Daoy (cell line): ENCODE measurements around the gene GNAS-AS1. TPM values are rescaled to one million over a fixed set of nuclear protein-coding genes. Genes with fewer than 3 reads are reported as not detected.
A peak's percentile ranks its signal among the peaks of the same experiment; 100 is the strongest.

Experiments
- DNase-seq: peaks from one replicate; pipeline ENCODE4 v3.0.0-alpha.2; 2015; ENCODE audit warnings: low read depth
- total RNA-seq: library from RNA; depleted of rRNA; stranded (reverse); fragments of >200 nt; shearing (Covaris generic); gene quantifications from 2 replicates; pipeline ENCODE4 v1.2.3, GENCODE V29; 2014

GNAS-AS1 gene
- total RNA-seq, 1 experiment from 2014 or later: 1.3 TPM

- no peak for DNase-seq
Measured at GRCh38 chr20:58886546-58886945, 35.8 kb upstream of the GNAS-AS1 start.

DNA sequence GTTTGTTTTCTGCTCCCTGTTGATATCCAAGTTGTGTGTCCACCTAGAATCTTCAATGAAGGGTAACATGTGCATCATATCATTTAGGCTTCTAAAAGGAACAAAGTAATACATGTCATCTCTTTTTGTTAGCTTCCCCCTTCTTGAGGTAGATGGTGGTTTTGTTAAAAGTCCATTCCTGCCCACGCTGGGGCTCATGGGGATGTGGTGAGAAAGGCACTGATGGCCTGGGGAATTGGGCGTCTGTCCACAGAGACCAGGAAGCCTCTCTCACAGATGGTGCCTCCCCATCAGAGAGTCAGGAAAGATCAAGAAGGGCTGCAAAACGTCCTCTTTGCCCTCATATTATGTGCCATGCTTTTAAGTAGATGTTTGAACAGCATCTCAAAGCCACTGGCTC is 34.3 kb upstream of the GNAS-AS1 start:
- DNase-seq: no peak

GRCh38 chr20:58883241-58883691 is 32.6 kb upstream of the GNAS-AS1 start:
- no peak for DNase-seq

DNA sequence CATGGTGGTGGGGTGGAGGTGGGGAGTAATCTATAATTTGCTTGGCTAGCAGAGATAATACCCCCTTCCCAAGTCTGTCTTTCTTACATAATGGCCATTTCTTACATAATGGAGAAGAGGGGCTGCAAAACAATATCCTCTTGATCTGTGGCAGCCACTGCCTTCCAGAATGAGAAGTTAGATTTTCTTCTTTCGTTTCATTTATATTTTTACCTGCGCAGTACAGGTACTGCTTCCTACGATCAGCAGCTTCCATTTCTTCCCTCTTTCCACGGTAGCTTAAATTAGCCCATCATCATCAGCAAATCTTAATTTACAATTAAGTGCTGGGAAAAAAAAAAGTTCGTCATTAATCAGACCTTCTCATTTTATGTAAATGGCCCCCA is 32.0 kb upstream of the GNAS-AS1 start:
- no peak for DNase-seq

DNA sequence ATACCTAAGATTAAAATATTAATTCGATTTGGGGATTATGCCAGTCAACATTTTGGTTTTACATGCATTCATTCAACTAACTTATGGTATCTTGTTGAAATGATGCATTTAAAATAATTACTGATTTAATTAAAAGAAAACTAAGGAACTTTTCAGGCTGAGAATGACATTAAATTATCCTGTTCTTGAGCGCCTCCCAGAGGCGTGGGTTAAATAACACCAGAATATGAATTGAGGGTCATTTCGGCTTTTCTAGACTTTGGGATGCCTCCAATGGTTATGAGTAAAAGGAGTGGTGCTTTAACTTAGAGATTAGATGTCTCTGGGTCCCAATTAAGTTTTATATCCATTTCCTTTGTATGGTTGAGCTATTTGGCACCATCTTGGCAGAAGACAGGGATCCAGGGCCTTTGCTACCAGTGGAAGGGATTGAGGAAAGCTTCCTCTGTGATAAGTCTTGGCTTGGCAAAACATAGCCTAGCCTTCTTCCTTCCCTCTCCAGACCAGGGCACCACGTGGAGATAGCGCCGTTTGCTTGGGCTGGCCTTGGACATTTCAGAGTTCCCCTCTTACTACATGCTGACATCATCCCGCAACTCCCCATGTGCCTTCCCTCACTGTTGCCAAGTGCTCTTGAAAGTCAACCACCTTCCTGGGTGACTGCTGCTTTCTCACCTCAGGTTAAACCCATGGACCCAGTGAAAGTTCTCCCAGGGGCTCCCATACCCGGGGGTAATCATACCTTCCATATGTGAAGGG is 30.5 kb upstream of the GNAS-AS1 start:
- peak; percentile 13 for DNase-seq

DNA sequence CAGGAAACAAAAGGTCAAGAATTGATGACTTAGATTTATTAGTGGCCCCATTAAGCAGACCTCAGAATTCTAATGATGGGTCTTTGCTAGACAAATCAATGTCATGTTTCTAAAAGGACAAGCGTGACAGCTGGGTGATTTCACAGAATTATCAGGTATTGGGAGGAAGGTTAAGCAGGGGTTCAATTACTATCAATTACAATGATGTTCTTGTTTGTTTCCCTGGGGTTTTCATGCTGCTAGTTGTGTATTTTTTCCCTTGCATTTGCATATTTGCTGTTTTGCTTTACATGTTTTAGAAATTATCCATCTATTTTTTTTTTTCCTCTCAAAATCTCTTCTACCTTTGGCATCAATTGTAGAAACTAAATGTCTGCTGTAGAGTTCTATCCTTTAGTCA is 29.7 kb upstream of the GNAS-AS1 start:
- DNase-seq: no peak

- no peak for DNase-seq
Measured at GRCh38 chr20:58878399-58878798, 27.7 kb upstream of the GNAS-AS1 start.

DNA sequence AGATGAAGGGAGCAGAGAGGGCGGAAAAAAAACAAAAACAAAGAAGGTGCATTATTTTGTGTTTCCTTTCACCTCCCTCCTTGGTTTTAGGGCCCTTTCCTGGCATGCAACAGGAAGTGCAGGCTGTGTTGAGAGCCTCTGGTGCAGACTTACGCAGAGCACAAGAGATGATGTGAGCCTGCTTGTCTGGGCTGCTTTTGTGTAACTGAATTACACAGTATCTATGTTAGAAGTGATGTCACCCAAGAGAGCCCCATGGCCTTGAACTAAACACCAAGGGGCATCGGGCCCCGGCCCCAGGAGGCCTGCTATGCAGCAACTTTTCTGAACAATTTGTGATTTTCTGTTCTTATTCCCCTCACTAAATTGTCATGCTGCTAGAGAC is 27.3 kb upstream of the GNAS-AS1 start:
- DNase-seq: no peak

DNA sequence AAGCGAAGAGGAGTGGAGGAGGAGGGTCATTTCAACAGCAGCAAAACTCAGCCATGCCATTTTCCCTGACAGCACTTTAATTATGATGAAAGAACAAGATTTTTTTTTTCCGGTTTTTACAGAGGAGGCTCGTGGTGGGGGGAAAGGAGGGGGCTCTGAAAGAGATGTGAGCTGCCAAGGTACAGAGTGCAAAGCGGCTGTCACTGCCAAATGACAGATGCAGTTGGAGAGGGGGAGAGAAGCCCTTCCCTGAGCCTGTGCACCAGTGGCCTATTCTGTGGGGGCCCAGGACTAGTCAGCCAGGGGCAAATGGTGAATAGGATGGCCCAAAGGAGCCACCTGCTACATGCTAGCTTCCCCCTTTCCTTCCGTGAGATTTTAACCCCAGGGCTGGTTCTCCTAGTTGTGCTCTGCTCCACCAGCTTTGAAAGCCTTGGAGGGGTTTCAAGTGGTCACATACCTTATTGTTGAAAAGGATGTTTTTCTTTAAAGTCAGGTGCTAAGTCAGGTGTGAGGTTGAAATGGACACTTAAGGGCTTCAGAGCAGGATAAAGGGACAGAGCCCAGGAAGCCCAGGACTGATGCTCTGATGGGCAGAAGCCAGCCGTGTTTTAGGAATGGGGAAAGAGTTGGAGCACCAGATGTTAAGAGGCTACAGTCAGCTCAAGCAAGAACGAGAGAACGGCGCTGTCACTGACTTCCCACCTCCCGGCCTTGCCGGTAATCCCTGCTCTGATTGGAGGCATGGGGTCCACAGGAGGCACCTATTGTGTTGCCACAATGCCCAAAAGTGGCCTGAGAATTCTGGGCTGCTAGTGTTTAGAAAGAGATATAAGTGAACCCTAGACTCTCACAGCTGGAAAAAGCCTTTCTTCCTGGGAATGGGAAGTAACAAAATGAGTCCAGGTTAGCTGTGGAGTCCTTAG is 26.6 kb upstream of the GNAS-AS1 start:
- no peak for DNase-seq

DNA sequence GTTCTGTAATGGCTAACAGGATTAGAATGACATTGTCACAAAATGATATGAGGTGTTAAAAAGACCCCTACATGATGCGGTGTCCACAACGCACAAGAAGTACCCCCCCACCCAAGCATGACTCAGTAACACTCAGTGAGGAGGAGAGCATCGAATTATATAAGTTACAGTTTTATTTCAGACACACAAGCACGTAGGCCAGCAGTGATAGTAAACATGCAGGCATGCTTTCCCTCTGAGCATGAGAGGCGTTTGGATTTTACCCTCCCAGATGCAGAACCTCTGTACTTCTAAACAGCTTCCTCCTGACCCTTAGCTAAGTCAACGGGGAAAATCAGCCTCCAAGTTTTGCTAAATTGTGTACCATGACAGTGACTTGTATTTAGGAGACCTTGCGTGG is 25.7 kb upstream of the GNAS-AS1 start:
- no peak for DNase-seq

GRCh38 chr20:58875541-58876134 is 24.9 kb upstream of the GNAS-AS1 start:
- DNase-seq: peak; percentile 92

DNA sequence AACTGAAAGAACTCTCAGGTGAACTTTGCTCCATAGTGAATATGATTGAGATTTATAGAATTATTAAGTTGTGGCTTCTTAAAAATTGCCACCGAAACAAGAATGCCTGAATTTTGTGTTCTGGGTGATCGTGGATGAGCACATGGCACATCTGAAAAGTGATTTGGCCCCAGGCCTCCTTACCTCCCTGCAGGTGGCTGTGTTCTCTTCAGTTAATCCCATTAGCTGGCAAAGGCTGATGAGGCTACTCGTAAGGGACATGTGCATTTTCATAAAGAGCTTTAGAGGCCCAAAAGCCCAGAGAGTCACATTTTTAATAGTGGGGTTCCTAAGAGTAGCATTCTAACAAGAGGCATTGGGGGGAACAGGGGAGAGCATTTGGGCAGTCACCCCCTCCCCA is 24.4 kb upstream of the GNAS-AS1 start:
- no peak for DNase-seq

DNA sequence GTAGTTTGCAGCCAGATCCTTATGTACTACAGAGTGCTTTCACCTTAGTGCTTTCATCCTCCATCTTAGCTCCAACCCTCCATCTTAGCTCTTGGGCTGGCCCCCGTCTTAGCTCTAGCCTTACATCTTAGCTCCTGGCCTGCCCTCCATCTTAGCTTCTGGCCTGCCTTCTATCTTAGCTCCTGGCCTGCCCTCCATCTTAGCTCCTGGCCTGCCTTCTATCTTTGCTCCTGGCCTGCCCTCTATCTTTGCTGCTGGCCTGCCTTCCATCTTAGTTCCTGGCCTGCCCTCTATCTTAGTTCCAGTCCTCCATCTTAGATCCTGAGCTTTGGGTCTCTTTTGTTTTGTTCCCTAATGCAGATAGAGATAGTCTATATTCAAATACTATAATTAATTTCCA is 23.8 kb upstream of the GNAS-AS1 start:
- DNase-seq: no peak

GRCh38 chr20:58871533-58872102 is 20.9 kb upstream of the GNAS-AS1 start:
- no peak for DNase-seq

- DNase-seq: peak; percentile 69
Measured at GRCh38 chr20:58870293-58871014, 19.8 kb upstream of the GNAS-AS1 start.

DNA sequence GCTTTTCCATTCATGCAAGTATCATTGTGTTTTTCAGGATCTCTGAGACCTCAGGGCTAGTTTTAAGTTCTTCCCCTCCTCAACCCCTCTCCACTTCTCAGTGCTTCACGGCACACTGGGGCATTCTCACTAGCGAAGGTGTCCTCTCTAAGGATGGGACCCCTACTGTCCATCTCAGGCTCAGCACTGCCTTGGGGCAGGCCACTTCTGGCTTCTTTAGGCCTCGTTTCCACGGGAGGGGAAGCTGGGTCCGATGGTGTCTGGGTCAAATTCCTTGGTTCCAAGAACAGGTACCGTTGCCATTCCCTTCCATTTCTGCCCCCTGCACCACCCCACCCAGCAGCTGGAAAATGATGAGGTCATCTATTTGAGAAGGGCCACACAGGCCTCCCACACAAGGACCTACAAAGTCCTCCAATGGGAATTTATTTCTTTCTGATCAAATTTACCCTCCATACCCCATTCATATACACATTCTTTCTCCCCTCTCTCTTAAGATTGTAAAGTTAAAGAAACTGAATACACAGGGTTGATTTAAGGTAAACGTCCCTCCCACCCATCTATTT is 19.0 kb upstream of the GNAS-AS1 start:
- no peak for DNase-seq

- DNase-seq: no peak
Measured at GRCh38 chr20:58868795-58869194, 18.1 kb upstream of the GNAS-AS1 start.

- DNase-seq: no peak
Measured at GRCh38 chr20:58867211-58867610, 16.5 kb upstream of the GNAS-AS1 start.

DNA sequence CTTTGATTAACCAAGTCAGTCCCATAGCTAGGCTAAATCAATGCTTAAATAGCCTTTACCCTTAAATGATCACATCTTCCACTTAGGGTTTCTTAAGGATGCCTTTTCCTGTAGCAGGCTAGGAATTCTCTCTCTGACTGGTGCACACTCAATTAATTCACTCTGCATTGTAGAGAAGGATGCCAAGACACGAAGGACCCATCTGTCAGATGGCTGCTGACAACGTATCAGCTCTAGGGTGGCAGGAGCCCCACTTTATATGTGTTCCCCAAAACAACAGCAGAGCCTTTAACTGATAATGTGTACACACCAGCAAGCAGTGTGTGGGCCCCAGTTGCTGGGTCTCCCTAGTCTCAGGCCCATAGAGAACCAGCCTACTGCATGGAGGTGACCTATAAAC is 15.1 kb upstream of the GNAS-AS1 start:
- no peak for DNase-seq

DNA sequence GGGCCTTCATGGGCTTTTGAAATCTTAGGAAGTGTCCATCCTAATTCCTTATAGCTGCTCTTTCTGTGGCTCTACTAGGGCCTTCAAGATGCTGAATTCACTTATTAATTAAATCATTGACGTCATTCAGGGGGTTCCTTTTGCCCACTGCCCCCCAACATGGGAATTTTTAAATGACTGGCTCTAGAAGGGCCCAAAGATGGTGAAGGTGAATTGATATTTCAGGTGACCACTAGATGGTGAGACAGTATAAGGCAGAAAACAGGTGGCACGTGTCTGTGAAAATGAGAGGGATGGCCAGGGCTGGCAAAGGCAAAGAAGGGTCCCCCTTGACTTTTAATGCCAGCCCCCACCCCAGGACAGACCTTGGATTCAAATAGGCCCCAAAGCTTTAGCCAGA is 13.6 kb upstream of the GNAS-AS1 start:
- DNase-seq: no peak
